22Rv1 (cell line): ENCODE measurements around the gene EZH1.

ENCODE experiments used
- CTCF ChIP-seq: fragments of 450-650 bp; IDR thresholded peaks from 2 replicates; pipeline ENCODE4 v1.5.1; 2017; ENCODE audit warnings: mild to moderate bottlenecking
- ZFX ChIP-seq: fragments of 450-650 bp; IDR thresholded peaks from 2 replicates; pipeline ENCODE4 v1.6.1; 2017; ENCODE audit warnings: antibody characterized with exemption, borderline replicate concordance

- TF ChIP-seq ZFX, result no peak
- no peak for TF ChIP-seq CTCF
Measured at GRCh38 chr17:42653179-42654124, 91.4 kb downstream of the EZH1 start.
